Activated CD4-positive, alpha-beta T cell treated with anti-CD3 and anti-CD28 coated beads for 24 hours (primary cell): Measurements from ENCODE around the gene CLSTN2.
A peak's percentile ranks its signal among the peaks of the same experiment; 100 is the strongest.

Experiments
- DNase-seq, 2 donors: peaks; one replicate each; pipeline ENCODE4 v3.0.0-alpha.2; 2020; ENCODE audit warnings: low read depth in 2 of 2

The CLSTN2 gene

GRCh38 chr3:139935016-139935865 is at the start of gene CLSTN2:
TSS of gene CLSTN2 (plus strand) at chr3:139935185.
- DNase-seq: peak in 1 of 2 donors; percentile 21

- DNase-seq: no peak
Observed at GRCh38 chr3:139887431-139887830, 47.6 kb upstream of the CLSTN2 start.

- DNase-seq: no peak
Observed at GRCh38 chr3:139888561-139889140, 46.3 kb upstream of the CLSTN2 start.

- DNase-seq: no peak
Observed at GRCh38 chr3:139893267-139893962, 41.6 kb upstream of the CLSTN2 start.

- no peak for DNase-seq
Observed at GRCh38 chr3:139893963-139894642, 40.9 kb upstream of the CLSTN2 start.

GRCh38 chr3:139894643-139894989 is 40.4 kb upstream of the CLSTN2 start:
- no peak for DNase-seq

DNA sequence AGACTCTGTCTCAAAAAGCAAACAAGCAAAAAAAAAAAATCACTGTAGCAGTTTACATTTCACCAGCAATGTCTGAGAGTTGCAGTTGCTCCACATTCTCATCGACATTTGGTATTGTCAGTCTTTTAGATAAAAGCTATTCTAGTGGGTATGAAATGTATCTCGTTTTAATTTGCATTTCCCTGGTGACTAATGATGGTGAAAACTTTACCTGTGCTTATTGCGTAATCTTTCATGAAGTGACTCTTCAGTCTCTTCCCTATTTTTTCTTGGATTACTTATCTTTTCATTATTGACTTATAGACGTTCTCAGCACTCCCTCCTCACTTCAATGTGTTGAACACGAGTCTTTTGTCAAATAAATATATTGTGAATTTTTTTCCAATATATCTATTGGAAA is 37.2 kb upstream of the CLSTN2 start:
- DNase-seq: no peak

DNA sequence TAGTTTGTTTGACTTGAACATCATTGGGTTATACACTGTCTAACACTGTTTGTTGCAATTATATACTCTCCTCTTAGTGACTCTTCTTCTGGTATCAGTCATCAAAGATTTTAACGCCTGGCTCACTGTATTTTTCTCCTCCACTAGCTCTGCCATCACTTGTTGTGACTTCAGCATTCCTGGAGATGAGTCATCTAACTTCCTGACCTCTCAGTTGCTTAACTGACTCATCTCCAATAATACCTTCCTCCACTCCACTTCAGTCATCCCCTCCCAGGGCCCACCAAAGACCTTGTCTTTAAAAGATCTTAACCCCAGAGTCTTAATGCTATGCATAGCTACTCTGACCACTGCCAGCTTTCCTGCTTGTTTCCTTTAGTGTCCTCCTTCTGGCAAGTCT is 28.6 kb upstream of the CLSTN2 start:
- no peak for DNase-seq

DNA sequence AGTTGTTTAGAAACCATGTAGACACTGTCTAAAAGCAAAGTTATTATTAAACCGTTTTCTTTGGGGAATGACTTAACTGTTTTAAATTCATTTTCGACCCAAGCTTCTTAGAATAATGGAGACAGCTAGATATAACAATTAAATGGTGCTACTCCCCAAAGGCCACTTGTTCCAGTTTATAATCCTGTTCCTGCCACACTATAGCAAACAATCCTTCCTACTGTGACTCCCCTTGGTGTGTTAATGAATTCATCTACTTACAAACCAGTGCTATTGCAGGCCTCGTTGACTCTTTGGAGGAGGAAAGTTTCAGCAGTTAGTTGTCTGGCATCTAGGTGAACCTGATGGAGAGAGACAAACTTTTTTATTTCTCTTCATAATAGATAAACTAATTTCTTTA is 25.2 kb upstream of the CLSTN2 start:
- DNase-seq: no peak

DNA sequence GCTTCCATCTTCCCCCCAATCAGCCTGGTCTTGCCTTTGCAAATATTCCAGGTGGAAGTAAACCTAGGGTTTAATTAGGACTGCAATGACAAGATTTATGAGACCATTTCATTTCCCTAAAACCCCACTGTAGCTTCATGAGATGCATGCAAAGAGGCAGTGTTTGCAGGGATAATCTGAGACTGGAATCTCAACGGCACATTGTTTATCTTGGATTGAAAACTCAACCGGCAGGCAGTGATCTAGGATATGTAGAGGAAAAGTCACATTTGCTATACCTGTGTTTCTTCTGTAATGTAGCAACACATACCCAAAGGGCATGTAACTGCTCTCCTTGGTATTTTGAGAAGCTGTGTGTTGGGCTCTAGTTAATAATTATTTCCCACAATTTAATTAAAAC is 18.7 kb upstream of the CLSTN2 start:
- DNase-seq: no peak

DNA sequence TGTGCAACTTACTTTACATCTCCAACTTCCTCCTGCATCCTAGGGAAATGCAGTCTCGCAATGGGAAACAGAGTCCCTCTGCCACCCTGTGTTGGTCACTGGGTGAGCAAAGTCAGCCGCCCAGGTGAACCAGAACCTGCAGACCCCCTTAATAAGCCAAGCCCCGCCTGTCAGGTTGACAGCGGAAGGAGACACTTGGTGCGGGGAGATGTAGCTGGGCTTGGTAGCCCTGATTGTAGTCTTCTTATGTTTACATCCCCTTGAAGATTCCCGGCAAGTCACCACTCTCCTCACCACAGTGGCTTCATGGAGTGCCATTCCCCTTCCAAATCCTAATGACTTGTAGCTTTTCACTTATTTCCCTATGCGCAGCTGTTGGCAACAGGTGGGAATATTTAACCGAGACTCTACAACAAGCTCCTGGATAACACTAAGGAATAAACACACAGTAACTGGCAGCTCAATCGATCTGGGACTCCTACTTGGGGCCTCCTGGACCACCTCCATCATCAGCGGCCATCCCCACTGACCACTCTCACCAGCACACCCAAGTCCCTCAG is 17.7 kb upstream of the CLSTN2 start:
- no peak for DNase-seq

DNA sequence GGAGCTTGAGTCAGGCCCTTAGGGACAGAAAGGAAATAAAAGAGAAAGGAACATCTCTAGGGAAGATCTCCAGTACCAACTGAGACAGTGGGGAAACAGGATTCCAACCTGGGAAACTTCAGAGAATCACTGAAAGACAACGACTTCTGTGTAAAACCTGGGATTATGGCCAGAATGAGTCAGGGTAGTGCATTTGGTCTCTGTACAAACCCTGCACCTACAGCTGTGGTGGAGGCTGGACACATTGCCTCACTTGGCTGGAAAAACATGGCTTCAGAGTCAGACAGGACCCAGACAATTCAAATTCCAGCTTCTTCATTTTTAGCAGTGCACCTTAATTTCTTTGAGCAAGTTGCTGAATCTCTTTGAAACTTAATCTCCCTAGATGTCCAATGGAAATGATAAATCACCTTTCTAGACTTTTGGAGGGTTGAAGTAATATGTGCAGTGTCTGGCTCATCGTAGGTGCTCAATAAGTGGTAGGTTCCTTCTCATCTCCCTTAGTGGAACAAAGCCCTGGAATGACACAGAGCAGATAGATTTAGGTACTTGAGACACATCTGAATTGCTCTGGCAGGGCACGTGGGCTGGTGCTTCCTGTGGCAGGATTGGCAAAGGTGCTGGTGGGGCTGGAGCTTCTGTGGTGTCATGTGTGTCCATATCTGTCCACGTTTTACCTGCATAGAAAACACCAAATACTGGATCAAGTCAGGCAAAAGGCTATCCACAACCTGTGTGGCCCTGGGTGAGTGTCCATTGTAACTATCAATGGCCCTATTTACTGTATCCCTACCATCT is 6.1 kb upstream of the CLSTN2 start:
- DNase-seq: no peak

DNA sequence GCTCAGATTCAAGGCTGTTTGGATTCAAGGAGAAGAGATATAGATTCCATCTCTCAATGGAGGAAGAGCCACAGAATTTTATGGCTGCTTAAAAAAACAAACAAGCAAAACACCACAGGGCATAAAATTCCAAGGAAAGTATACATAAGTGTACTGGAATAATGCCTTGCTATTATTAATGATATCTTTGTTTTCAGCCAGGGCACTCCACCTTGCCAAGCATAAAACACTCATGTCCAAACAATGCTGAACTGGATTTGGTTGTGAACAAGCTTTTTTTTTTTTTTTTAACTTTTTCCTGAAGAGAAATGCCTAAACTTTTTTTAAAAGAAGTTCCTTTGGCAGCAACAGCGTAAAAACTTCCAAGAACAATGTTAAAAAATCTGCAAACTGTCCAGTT is 4.8 kb upstream of the CLSTN2 start:
- no peak for DNase-seq

DNA sequence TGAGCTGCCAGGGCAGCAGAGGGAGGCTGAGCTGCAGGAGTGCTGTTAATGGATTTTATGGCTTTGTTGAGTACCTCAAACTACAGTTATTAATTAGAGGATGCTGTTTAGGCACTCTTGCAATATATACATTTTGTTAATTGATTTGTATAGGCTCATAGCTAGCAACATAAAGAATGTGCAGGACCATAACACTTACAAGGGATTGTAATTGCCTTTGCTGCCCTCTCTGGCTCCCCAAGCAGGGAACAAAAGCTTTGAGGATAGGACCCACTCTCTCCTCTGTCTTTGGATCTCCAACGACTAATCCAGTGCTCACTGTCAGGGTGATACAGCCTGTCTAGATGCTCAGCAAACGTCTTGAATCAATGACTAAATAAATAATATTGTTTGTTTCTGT is 1.2 kb upstream of the CLSTN2 start:
- no peak for DNase-seq

- DNase-seq: no peak
Observed at GRCh38 chr3:139934613-139935015, 371 bp upstream of the CLSTN2 start.

DNA sequence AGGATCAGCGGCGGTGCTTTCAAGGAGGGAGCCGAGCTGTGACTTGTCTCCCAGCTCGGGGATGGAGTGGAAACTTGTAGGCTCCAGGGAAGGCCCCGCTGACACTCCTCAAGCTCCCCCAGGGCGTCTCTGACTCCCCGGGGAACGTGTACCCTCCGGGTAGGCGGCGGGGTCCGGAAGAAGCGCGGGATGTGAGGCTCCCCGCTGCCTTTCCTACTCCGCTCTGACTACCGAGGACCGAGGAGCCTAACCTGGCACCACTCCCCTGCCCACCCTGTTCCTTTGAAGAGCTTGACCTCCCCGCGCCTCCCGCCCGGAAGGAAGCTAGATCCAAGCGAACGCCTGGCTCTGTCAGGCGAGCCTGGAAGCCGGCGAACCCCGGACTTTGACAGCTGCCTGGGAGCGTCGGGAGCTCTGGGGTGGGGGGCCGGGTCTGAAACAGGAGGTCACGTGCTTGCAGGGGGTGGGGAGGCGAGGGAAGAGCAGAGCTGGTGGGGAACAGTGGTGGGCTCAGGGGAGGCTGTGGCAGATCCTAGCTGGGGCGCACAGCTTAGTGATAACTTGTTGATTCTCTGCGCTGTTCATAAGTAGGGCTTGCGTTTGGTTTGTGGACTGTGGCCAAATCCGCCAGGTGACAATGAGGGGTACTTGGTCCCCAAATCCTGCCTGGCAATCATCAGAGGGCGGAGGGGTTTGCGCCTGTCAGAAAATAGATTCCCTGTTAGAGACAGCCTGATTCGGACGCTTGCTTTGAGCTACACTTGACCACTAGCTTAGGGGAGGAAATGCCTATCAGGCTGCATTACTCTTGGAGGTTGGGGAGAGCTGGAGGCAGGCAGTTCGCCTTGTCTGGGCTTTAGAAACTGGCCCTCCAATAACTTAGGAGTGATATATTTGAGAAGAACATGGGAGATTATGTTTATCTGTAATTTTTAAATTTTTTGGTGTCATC is 1.2 kb downstream of the CLSTN2 start:
- DNase-seq: no peak

GRCh38 chr3:139937674-139938279 is 2.8 kb downstream of the CLSTN2 start:
- DNase-seq: no peak

GRCh38 chr3:139939681-139940190 is 4.8 kb downstream of the CLSTN2 start:
- no peak for DNase-seq

DNA sequence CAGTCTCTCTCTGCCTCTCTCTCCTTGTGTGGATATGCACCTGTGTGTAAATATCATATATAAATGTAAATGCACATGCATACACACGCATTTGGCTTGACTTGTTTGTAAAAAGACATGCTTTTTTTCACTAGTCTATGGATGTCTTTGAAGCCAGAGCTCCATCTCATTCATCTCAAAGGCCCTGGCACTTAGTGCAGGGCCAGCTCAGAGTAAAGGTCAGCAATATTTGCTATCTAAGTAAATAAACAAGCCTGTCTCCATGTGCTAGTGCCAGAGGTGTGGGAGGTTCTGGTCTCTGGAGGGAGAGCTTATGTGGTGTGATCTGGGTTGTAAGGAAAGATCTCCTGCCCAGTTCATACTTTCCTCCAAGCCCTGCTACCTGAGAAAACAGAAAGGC is 5.6 kb downstream of the CLSTN2 start:
- DNase-seq: no peak
